ENCODE results near the gene KPNA2.

KPNA2 gene

DNA sequence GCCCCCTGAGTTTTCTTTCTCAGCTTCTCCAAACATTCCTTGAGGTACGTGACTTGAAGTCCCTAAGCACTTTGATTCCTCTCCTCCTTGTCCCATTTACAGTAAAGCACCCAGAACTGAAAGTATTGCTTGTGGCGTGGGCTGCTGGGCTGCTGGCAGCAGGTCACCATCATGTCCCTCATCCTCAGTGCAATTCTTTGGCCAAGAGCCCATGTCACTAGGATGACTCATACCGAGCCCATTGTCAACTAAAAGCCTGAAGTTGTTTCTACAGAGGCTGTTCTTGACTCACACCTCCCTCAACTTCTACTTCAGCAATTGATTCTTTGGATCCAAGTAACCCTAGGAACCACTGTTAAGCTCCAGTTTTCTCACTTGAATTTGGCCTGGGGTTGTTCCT, 54.3 kb downstream of the KPNA2 start:
- Histone ChIP-seq H3K9me2 (ENCODE audit: low read depth, low read length) (no peaks in the 10 kb centered on the region), H3K4me1 (ENCODE audit: insufficient read depth, low read length, severe bottlenecking) (peaks cover 39% of the 10 kb centered on the region), H3K9ac (ENCODE audit: low read length) (no peak overlapping the region), H3K4me3 (ENCODE audit: low read depth, low read length, poor library complexity, severe bottlenecking) (no peak overlapping the region), H3F3A (ENCODE audit: insufficient read depth, low read length) (no peaks in the 10 kb centered on the region), H4K20me1 (ENCODE audit: insufficient read depth, low read length) (no peaks in the 10 kb centered on the region), H3K4me2 (ENCODE audit: low read length) (no peak overlapping the region), H3K79me2 (ENCODE audit: insufficient read depth, low read length) (no peaks in the 10 kb centered on the region), H3K27me3 (ENCODE audit: insufficient read depth, low read length) (no peaks in the 10 kb centered on the region), H3K9me3 (ENCODE audit: low read length) (no peaks in the 10 kb centered on the region), H2AFZ (ENCODE audit: low read length) (no peak overlapping the region), H3K36me3 (ENCODE audit: insufficient read depth, low read length) (no peaks in the 10 kb centered on the region), H3K27ac (ENCODE audit: low read depth, low read length, poor library complexity, severe bottlenecking) (no peak overlapping the region)
- no peak for TF ChIP-seq EZH2 (IDR thresholded peaks at IDR 0.05; ENCODE audit: borderline replicate concordance, low read length)
- TF ChIP-seq, protein P1, sequence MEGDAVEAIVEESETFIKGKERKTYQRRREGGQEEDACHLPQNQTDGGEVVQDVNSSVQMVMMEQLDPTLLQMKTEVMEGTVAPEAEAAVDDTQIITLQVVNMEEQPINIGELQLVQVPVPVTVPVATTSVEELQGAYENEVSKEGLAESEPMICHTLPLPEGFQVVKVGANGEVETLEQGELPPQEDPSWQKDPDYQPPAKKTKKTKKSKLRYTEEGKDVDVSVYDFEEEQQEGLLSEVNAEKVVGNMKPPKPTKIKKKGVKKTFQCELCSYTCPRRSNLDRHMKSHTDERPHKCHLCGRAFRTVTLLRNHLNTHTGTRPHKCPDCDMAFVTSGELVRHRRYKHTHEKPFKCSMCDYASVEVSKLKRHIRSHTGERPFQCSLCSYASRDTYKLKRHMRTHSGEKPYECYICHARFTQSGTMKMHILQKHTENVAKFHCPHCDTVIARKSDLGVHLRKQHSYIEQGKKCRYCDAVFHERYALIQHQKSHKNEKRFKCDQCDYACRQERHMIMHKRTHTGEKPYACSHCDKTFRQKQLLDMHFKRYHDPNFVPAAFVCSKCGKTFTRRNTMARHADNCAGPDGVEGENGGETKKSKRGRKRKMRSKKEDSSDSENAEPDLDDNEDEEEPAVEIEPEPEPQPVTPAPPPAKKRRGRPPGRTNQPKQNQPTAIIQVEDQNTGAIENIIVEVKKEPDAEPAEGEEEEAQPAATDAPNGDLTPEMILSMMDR (IDR thresholded peaks at IDR 0.05; ENCODE audit: low read length): 0 out of 2 replicates have a peak, but pooled peaks have one; percentile 1

DNA sequence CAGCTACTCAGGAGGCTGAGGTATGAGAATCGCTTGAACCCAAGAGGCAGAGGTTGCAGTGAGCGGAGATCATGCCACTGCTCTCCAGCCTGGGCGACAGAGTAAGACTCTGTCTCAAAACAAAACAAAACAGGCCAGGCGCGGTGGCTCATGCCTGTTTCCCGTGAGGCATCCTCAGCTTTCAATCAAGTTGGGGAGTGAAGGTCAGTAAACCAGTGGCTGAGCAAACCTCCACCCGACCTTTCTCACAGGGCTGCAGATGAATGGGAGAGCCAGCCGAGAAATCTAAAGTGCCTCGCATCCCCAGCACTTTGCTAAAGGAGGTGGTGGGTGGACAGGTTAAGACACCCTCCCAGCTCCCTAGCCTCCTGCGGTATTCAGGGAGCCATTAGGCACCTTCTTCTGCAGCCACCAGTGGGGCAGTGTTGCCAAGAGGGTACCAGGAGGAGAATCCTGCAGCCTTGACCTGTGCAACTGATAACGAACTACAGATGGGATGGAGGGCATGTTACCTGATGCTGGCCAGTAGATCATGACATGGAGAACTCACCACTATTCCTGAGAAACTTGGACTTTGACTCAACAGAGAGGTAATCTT, 59.0 kb downstream of the KPNA2 start:
- Histone ChIP-seq H3F3A (ENCODE audit: insufficient read depth, low read length) (no peaks in the 10 kb centered on the region; the same call in 1 of the 2 replicates), H3K9me3 (ENCODE audit: low read length) (no peaks in the 10 kb centered on the region), H3K36me3 (ENCODE audit: insufficient read depth, low read length) (no peaks in the 10 kb centered on the region), H4K20me1 (ENCODE audit: insufficient read depth, low read length) (no peaks in the 10 kb centered on the region), H3K79me2 (ENCODE audit: insufficient read depth, low read length) (no peaks in the 10 kb centered on the region), H3K27me3 (ENCODE audit: insufficient read depth, low read length) (no peaks in the 10 kb centered on the region), H3K4me3 (ENCODE audit: low read depth, low read length, poor library complexity, severe bottlenecking) (no peak overlapping the region), H3K27ac (ENCODE audit: low read depth, low read length, poor library complexity, severe bottlenecking) (no peak overlapping the region), H3K4me1 (ENCODE audit: insufficient read depth, low read length, severe bottlenecking) (peaks cover 8% of the 10 kb centered on the region), H3K9ac (ENCODE audit: low read length) (no peak overlapping the region), H2AFZ (ENCODE audit: low read length) (no peak overlapping the region), H3K4me2 (ENCODE audit: low read length) (no peak overlapping the region), H3K9me2 (ENCODE audit: low read depth, low read length) (no peaks in the 10 kb centered on the region)
- no peak for TF ChIP-seq EZH2 (IDR thresholded peaks at IDR 0.05; ENCODE audit: borderline replicate concordance, low read length)
- TF ChIP-seq, protein P1 (IDR thresholded peaks at IDR 0.05; ENCODE audit: low read length): no peak

DNA sequence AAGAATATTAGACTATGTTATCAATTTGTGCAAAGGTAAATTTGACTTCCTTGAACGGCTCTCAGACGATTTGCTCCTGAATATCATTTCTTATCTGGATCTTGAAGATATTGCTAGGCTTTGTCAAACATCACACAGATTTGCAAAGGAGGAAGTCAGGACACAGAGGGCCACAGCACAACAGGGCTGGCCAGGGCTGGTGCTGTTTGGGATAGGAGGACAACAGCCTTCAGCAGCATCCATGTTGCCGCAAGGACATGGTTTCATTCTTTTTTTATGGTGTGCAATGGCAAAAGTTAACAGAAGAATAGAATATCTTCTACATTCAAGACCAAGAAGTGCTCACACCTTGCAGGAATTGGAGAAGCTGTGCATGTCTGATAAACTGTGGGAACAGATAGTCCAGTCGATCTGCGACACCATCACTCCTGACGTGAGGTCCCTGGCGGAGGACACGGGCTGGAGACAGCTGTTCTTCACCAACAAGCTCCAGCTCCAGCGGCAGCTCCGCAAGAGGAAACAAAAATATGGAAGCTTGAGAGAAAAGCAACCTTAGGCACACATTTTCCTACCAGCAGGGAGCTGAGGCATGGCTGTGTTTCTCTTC, 59.8 kb downstream of the KPNA2 start:
- TF ChIP-seq, protein P1 (IDR thresholded peaks at IDR 0.05; ENCODE audit: low read length): no peak
- TF ChIP-seq EZH2 (IDR thresholded peaks at IDR 0.05; ENCODE audit: borderline replicate concordance, low read length): no peak
- Histone ChIP-seq H2AFZ (ENCODE audit: low read length) (no peak overlapping the region), H3K27ac (ENCODE audit: low read depth, low read length, poor library complexity, severe bottlenecking) (no peak overlapping the region), H3F3A (ENCODE audit: insufficient read depth, low read length) (no peaks in the 10 kb centered on the region; the same call in 1 of the 2 replicates), H3K4me2 (ENCODE audit: low read length) (no peak overlapping the region), H3K9me2 (ENCODE audit: low read depth, low read length) (no peaks in the 10 kb centered on the region), H3K27me3 (ENCODE audit: insufficient read depth, low read length) (no peaks in the 10 kb centered on the region), H3K4me1 (ENCODE audit: insufficient read depth, low read length, severe bottlenecking) (peaks cover 9% of the 10 kb centered on the region), H3K9ac (ENCODE audit: low read length) (no peak overlapping the region), H3K4me3 (ENCODE audit: low read depth, low read length, poor library complexity, severe bottlenecking) (no peak overlapping the region), H3K79me2 (ENCODE audit: insufficient read depth, low read length) (no peaks in the 10 kb centered on the region), H4K20me1 (ENCODE audit: insufficient read depth, low read length) (no peaks in the 10 kb centered on the region), H3K9me3 (ENCODE audit: low read length) (no peaks in the 10 kb centered on the region), H3K36me3 (ENCODE audit: insufficient read depth, low read length) (no peaks in the 10 kb centered on the region)
